GM12872 (cell line): ENCODE data around the gene SLC35G1.

Experiments
- TF ChIP-seq, protein P1 (sequence below): IDR thresholded peaks from 3 replicates; pipeline ENCODE4 v1.5.1; 2011; ENCODE audit warnings: low read depth, mild to moderate bottlenecking, low read length, moderate library complexity; ENCODE audit not compliant: insufficient read depth

Gene SLC35G1

GRCh38 chr10:93894516-93895378 lies 969 bp downstream of the SLC35G1 start:
- TF ChIP-seq, protein P1, sequence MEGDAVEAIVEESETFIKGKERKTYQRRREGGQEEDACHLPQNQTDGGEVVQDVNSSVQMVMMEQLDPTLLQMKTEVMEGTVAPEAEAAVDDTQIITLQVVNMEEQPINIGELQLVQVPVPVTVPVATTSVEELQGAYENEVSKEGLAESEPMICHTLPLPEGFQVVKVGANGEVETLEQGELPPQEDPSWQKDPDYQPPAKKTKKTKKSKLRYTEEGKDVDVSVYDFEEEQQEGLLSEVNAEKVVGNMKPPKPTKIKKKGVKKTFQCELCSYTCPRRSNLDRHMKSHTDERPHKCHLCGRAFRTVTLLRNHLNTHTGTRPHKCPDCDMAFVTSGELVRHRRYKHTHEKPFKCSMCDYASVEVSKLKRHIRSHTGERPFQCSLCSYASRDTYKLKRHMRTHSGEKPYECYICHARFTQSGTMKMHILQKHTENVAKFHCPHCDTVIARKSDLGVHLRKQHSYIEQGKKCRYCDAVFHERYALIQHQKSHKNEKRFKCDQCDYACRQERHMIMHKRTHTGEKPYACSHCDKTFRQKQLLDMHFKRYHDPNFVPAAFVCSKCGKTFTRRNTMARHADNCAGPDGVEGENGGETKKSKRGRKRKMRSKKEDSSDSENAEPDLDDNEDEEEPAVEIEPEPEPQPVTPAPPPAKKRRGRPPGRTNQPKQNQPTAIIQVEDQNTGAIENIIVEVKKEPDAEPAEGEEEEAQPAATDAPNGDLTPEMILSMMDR = no peak

- TF ChIP-seq, protein P1 = no peak
Observed at GRCh38 chr10:93897070-93897780, 3.4 kb downstream of the SLC35G1 start.

DNA sequence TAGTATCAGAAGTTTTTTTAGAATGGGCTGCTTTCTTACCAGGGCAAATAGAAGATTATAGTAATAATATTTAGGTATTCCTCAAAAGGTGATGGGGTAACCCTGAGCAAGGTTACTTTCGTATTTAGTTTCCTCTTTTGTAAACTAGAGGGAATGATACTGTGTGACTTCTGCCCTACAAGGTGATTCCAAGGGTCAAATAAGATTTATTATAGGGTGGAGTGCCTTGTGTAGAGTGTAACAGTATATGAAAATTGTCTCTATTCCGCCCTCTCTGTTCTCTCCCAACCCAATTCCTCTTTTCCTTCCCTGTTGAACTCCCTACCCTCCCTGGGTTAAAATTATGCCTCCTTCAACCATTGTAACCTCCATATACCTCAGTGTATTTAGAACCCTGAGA lies 5.3 kb downstream of the SLC35G1 start:
- TF ChIP-seq, protein P1 = no peak

- TF ChIP-seq, protein P1 = no peak
Observed at GRCh38 chr10:93903051-93903450, 9.3 kb downstream of the SLC35G1 start.

- TF ChIP-seq, protein P1 = no peak
Observed at GRCh38 chr10:93904901-93905300, 11.1 kb downstream of the SLC35G1 start.

GRCh38 chr10:93907059-93907458 lies 13.3 kb downstream of the SLC35G1 start:
- TF ChIP-seq, protein P1 = no peak

DNA sequence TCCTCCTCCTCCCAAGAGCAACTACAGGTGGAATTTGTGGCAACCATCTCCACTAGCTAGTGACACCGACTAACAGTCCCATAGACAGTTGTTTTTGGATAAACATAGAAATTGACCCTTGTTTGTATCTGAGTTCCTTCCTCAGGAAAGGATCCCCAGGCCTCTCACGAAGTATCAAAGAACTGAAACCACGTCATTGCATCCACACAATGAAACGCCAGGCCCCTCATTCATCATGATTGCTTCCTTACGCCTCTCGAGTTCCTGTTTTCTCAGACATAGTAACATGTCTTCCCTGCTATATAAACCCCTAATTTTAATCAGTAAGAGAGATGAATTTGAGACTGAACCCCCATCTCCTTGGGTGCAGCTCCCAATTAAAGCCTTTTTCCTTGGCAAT lies 18.1 kb downstream of the SLC35G1 start:
- TF ChIP-seq, protein P1 = no peak
